NCI-H1694 treated with DMSO at 0.1 percent for 48 hours (cell line): ENCODE measurements around the gene SNAPIN.

Experiments used
- DNase-seq: peaks from one replicate; lab custom pipeline; 2025; lab: John Stamatoyannopoulos, UW

Gene SNAPIN

DNA sequence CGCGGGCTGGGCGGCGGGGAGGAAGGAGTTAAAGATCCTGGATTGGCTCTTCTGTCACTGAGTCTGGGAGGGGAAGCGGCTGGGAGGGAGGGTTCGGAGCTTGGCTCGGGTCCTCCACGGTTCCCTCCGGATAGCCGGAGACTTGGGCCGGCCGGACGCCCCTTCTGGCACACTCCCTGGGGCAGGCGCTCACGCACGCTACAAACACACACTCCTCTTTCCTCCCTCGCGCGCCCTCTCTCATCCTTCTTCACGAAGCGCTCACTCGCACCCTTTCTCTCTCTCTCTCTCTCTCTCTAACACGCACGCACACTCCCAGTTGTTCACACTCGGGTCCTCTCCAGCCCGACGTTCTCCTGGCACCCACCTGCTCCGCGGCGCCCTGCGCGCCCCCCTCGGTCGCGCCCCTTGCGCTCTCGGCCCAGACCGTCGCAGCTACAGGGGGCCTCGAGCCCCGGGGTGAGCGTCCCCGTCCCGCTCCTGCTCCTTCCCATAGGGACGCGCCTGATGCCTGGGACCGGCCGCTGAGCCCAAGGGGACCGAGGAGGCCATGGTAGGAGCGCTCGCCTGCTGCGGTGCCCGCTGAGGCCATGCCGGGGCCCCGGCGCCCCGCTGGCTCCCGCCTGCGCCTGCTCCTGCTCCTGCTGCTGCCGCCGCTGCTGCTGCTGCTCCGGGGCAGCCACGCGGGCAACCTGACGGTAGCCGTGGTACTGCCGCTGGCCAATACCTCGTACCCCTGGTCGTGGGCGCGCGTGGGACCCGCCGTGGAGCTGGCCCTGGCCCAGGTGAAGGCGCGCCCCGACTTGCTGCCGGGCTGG lies 20.2 kb downstream of the SNAPIN start, which contains the start of gene NPR1:
TSS of gene NPR1 (plus strand) at position 170 of the 818 bp plus-strand sequence. CDS start at position 591, 421 bp downstream.
- peak; percentile 30 for DNase-seq

- no peak for DNase-seq
Observed at GRCh38 chr1:153679337-153680119, 21.0 kb downstream of the SNAPIN start.

GRCh38 chr1:153680120-153680403 lies 21.6 kb downstream of the SNAPIN start:
- DNase-seq, result no peak

- no peak for DNase-seq
Observed at GRCh38 chr1:153682730-153683129, 24.2 kb downstream of the SNAPIN start.

DNA sequence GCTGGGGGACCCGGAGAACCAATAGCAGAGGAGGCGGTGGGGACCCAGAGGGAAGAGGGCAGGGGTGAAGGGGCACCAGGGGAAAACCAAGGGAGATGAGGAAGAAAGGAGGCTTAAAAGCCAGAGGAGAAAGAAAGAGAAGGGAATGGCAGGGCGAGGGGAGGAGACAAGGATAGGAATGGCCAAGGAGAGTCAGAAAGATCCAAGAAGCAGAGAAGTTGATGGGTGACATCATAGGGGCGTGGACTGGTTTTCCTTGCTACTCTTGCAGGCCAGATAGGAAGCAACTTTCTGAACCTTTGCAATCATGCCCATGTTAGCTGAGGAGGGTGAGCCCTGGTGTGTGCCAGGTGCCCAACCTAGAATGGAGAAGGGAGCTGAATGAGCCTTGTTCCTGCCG lies 25.4 kb downstream of the SNAPIN start:
- DNase-seq, result no peak

- no peak for DNase-seq
Observed at GRCh38 chr1:153684892-153685291, 26.4 kb downstream of the SNAPIN start.

- DNase-seq, result no peak
Observed at GRCh38 chr1:153685544-153686340, 27.2 kb downstream of the SNAPIN start.

GRCh38 chr1:153687346-153688125 lies 29.0 kb downstream of the SNAPIN start:
- DNase-seq, result no peak

DNA sequence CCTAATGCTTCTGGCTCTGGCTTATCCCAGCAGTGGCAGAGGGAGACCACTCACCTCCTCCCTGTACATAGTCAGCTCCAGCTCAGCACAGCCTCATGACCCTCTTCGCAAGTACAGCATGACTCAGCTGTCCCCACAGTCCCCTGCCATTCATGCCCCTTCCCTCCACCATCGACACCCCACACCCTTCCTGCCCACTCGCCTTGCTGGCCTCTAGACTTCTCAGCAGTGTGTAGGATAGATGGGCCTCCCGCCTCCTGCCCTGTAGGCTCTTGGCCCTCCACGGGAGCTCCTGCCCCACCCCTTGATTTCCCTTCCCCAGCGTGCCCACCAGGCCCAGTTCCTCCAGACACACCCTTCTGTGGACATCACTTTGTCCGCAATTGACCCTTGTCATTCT lies 29.8 kb downstream of the SNAPIN start:
- no peak for DNase-seq

DNA sequence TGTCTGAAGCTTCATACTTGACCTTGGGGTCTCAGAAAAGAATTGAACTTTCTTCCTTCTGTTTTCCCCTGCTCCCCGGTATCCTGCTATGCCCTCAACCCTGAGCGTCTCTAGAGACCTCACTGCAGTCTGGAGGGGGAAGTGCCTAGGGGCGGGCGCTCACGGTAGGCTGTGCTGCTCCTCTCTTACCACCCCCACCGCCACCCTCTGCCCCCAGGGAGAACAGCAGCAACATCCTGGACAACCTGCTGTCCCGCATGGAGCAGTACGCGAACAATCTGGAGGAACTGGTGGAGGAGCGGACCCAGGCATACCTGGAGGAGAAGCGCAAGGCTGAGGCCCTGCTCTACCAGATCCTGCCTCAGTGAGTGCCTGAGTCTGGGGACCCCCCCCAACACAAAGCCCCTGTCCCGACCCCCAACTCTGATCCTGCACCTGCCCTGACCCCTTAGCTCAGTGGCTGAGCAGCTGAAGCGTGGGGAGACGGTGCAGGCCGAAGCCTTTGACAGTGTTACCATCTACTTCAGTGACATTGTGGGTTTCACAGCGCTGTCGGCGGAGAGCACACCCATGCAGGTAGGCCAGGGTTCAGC lies 30.3 kb downstream of the SNAPIN start:
- no peak for DNase-seq

- no peak for DNase-seq
Observed at GRCh38 chr1:153693466-153693865, 35.0 kb downstream of the SNAPIN start.

GRCh38 chr1:153696741-153697140 lies 38.2 kb downstream of the SNAPIN start:
- DNase-seq, result no peak

DNA sequence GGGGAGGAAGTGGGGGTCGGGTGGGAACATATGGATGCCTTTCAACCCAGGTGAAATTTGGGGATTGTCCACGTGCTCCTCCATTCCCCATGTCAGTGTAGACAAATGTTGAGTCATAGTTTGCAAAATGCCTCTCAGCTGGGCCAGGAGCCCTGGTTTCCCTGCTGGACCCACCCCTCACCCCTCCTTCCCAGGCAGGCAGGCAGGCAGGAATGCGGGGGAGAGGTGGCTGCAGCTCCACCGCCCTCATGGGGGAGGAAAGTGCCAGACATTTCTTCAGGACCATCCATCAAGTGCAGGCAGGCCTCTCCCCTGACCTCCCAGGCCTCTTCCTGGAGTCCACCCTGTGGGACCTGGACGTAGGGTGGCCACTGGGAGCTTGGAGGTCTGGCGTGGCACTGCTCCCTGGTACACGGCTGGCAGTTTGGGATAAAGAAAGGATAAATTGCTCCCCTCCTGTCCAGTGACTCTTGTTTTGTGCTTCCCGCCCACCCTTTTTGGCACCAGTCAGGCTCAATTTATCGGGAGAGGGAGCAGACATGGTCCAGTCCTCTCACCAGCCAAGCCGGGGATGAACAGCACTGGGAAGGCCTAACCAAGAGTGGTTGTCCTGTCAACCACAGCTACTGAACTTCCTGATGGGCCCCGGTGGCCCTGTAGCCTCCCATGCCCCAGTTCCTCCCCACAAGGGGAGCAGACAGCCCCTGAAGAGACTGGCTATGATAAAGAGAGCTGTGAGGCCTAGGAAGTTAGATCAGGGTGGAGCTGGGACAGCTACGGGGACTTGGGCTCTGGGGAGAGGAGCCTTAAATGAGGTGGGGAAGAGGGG lies 38.9 kb downstream of the SNAPIN start:
- no peak for DNase-seq

- no peak for DNase-seq
Observed at GRCh38 chr1:153698020-153698922, 39.8 kb downstream of the SNAPIN start.

DNA sequence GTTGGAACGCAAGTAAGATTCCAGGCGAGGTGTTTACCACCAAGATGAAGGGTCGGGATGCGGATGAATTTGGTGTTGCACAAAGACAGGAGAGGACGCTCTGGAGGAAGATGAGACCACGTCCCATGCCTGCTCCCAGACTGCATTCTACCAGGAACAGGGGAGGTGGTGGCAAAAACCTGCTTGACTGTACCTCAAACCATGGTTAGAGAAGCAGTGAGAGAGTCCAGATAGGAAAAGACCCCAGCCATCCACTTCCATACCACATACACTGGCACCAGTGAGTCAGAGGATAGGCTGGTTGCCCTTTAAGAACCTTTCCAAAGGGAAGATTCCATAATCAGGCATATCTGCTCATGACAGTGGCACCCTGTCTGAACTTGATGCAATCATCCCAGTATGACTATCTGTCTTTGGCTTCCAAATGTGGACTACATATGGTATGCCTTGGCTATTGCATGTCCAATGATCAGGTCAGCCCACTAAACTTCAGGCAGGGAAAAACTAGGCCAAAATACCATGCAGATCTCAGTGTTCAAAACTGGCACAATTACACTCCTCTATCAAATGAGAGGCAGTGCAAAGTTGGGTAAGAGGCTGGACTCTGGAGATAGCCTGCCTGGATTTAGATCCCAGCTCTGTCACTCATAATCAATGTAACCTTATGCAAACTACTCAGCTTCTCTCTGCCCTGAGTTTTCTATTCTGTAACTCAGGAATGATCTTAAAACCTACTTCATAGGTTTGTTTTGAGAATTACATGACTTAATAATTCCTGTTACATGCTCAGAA lies 40.6 kb downstream of the SNAPIN start:
- no peak for DNase-seq

DNA sequence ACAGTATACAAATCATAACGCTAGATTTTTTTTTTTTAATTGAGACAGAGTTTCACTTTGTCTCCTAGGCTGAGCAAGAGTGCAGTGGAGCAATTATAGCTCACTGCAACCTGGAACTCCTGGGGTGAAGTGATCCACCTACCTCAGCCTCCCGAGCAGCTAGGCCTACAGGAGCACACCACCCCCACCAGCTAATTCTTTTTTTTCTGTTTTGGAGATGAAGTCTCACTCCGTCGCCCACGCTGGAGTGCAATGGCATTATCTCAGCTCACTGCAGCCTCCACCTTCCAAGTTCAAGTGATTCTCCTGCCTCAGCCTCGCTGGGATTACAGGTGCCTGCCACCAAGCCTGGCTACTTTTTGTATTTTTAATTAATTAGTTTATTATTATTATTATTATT lies 41.3 kb downstream of the SNAPIN start:
- no peak for DNase-seq

DNA sequence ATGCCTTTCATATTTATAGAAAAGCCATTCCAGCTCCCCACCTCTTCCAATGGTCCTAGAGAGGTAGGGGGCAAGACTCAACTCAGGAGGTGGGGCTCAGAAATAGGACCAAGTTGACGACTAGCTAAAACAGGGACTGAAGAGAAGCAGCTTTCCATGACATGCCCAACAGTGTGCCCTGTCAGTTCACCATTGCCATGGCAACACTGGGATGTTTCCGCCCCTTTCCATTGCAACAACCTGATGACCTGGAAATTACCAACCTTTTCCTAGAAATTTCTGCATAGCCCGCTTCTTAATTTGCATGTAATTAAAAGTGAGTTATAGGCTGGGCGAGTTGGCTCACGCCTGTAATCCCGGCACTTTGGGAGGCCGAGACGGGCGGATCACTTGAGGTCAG lies 47.0 kb downstream of the SNAPIN start:
- DNase-seq, result no peak

- no peak for DNase-seq
Observed at GRCh38 chr1:153711026-153711425, 52.5 kb downstream of the SNAPIN start.
